Stimulated activated CD4-positive, alpha-beta T cell treated with anti-CD3 and anti-CD28 coated beads, Interleukin-15, amount 100 ng/mL, for 48 hours (primary cell): ENCODE results near the gene TBC1D5.

Source experiments
- DNase-seq, 2 donors: peaks; one replicate each; pipeline ENCODE4 v3.0.0-alpha.2; 2020; ENCODE audit warnings: low read depth in 2 of 2

TBC1D5 gene

DNA sequence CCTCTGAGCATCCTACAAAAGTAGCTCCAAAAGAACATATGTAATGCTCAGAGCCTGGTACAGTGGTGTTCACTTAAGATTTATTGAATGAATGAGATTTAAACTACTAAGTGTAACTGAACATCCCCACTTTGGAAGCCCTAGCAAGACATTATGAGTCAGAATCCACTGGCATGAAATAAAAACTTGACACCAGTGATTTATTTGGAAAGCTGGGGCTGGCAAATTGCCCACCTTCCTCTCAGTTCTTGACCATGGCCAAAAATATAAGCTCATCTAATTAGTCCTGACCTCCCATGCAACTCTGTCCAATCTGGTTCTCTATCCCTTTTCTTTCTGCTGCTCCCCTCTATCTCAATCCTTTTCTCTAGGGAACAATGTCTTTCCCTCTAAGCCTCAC is 439.7 kb downstream of the TBC1D5 start:
- DNase-seq = no peak

DNA sequence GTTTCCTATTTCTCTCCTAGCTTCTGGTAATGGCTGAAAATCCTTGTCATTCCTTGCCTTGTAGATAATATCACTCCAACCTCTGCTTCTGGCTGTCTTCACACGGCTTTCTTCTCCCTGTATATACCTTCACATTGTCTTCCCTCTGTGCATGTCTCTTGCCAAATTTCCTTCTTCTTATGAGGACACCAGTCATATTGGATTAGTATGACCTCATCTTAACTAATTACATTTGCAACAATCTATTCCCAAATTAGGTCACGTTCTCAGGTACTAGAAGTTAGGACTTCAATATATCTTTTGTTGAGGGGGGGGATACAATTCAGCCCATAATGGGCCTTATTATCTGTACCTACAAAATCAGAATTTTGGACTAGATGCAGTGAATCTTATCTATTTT is 440.3 kb downstream of the TBC1D5 start:
- DNase-seq = no peak

DNA sequence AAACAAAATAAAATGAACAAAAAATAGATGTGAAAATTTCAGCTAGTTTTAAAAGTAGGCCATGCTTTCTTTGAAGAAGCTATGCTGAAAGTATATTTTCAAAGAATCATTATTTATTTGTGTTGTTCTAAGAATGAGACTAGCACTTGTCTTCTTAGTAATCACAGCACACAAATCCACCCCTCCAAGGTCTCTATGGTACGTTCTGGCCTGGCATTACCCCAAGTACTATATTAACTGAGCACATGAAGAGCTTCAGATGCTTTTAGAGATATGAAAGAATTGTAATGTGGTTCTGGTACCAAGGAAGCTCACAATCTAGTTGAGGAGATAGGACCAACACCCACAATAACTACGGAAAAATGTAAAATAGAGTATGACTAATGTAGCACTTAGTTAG is 441.2 kb downstream of the TBC1D5 start:
- no peak for DNase-seq

DNA sequence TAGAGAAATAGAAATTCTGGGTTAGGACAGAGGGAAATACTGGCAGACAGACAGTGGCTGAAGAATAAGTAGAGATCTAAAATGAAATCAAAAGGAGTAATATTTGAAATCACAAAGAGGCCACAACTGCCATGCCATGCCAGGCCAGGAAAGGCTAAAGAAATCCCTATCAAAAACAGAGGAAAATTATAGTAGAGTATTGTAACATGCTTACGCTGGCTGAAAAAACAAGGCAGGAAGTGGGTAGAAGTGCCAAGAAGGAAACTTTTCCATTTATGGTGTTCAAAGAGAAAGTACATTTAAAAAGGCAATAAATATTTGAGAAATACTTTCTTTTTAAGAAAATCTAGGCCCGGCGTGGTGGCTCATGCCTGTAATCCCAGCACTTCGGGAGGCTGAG is 442.0 kb downstream of the TBC1D5 start:
- DNase-seq = no peak

DNA sequence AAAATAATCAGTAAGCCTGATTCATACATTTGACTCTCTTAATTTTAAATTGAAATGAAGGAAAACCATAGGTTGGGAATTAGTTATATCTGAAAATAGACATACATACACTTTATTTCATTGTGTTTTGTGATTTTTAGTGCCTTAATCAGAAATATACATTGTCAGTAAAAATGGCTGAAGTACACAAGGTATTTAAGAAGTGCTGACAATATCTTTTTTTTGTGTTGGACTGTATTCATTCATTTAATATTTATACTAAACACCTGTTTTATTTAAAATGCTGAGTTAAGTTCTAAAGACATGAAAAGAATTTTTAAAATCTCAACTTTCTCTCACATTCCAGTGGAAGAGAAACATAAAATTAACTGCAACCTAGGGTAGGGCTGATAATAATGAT is 444.4 kb downstream of the TBC1D5 start:
- DNase-seq = no peak

DNA sequence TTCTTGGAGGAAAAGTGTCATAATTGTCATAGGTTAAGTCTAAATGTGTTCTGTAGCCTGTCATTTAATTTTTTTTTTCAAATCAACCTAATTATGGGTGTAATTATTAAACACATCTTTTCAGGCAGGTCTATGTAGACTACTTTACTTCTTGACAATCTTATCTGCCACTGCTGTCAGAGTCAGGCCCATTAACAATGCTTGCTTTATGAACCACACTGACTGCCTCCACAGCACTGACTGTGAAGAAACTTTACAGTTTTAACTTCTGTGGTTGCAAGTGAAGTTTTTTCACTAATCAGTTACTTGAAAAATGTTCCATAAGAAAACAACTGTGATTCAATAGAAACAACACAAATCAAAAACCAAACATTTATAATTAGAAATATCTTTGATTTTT is 449.9 kb downstream of the TBC1D5 start:
- no peak for DNase-seq

DNA sequence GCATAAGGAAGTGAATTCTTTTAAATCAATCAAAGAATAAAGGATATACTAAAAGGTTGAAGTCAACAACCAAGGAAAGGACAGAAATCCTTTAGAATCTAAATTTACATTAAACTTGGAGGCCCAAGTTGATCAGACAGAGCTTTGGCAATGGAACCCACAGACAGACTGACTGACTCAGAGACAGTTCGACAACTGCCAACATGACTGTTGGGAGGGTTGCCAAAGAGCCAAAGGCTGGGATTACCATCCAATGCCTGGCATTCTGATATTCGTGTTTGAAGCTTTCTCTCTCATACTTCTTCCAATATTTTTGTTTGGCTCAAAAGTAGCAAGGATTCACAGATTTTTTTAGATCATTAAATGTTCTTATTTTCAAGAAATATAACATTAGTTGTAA is 451.5 kb downstream of the TBC1D5 start:
- no peak for DNase-seq

DNA sequence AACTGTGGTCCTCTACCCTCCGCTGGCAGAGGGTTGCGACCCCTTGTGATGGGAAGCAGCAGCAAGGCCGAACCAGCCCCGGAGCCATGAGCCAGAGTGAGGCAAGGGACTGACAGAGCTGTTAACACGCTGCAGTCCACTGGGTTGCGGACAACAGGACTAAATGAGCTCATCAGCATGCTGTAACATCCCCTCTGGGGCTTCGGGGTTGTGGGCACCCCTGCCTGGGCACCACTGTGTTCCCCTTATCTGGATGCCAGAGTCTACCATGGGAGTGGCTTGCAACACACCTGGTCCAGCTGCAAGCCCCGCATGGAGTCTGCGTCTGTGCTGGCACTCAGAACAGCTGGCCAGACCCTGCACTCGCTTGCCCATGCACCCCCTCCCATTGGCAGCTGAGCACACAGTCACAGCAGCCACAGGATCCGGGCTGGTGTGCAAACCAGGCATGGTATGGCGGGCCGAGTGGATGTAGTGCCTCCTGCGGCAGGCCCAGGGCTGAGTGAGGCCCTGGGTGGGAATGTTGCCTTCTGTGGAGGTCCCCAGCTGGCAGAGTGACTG is 453.5 kb downstream of the TBC1D5 start:
- no peak for DNase-seq

DNA sequence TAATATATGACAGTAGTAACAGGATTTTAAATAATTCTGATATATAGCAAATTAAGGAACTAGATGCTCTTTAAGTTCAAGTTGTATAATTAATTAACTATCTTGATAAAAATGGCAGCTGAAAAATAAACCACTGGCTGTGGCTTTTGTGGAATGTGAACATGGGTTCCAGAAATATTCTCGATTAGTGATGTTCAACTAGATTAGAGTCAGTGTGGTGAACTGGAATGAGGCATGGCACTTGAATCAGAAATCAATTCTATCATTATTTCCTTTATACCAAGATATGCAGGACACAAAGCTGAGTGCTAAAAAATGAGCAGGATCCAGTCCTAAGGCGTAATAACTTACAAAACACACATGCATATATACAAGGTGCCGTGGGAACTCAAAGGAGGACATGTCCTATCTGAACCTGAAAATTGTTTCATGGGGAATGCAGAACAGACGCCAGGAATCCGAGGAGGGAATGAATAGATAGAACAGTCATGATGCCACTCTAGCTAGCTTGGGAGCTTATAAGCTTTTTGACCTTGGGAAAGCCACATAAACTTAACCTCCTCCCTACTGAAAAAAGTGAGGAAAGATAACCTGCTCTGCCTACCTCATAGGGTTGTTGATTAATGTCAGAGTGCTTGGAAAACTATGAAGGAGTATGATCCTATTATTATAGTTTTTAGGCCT is 455.3 kb downstream of the TBC1D5 start:
- DNase-seq = no peak

DNA sequence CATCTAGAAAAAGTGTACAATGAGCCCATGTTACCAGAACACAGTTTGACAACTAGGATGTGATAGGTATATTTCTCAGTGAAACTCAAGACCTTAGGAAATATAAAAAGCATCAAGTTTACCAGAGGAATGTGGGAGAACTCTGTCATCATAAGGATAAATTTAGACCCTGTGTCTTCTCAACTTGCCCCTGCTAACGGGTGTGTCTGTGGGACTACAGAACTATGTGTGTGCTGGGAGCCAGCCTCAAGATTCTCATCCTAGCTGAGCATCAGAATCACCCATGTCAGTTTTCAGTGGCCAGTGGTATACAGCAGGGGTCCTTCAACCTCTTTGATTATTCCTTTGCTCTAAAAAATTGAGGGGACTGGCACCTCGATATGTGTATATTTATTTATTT is 464.4 kb downstream of the TBC1D5 start:
- no peak for DNase-seq

DNA sequence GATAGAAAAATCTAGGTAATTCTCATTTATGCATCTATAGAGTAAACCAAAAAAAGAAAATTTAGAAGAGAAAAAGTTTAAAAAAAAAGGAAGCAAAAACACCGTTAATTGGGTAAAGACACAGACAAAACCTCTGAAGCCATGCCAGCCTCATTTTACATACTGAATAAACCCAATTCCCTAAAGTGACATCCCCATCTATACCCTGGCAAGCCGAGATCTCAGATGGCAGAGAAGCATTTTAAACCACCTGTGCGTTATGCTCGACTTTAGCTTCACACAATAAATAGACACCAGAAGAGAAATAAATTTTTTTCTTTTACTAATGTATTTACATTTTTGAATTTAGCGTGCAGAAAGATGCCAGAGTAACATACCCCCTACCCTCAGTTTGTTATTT is 475.6 kb downstream of the TBC1D5 start:
- no peak for DNase-seq

DNA sequence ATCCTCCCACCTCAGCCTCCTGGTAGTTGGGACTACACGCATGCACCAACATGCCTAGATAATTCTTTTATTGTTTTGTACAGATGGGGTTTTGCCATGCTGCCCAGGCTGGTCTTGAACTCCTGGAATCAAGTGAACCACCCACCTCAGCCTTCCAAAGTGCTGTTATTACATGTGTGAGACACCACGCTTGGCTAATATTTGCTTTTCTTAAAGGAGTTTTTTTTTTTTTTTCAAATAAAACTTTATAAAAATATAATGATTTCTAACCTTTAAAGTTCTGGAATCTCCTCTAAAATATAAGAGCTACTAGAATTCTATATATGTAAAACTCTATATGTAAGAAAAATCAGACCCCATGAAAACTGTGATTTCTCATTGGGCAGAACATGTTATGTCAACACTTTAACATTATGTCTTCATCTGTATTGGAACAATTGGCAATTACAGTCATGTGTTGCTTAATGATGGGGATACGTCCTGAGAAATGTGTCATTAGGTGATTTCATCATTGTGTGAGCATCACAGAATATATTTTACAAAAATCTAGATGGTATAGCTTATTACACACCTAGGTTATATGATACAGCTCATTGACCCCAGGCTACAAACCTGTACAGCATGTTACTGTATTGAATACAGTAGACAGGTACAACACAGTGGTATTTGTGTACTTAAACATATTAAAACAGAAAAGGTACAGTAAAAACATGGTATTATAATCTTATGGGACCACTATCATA is 480.6 kb downstream of the TBC1D5 start:
- no peak for DNase-seq

DNA sequence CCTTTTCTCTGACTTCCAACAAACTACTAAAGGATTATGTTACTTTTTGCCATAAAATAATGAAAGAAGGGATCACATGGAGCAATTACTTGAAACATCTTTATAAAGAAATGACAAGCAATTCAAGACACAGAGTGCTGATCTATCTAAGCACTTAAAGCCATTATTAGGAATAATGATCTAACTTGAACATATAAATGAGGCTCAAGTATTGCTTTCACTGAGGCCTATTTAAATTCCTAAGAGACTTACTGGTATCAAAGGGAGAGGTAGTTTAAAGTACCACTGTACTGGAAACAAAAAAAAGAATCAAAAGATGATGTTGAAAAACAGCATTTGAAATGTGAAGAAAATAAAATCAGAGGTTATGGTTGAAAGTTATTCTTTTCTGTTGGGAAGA is 482.2 kb downstream of the TBC1D5 start:
- DNase-seq = no peak

DNA sequence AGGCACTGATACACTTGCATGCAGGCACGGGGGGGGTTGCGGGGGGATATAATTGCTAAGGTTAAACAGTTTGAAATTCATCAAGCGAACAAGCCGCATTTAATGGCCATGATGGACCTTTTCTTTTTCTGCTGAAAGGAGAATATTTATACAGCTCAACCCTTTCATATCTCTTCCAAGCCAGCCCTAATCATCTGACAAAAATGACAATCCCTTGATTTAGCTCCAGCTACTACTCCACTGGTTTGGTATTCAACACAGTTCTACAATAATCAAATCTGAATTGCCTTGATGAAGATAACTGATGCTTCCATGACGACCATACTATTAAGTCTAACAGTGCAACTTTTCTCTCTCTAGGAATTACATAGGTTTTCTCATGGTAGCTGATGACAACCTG is 482.7 kb downstream of the TBC1D5 start:
- no peak for DNase-seq

DNA sequence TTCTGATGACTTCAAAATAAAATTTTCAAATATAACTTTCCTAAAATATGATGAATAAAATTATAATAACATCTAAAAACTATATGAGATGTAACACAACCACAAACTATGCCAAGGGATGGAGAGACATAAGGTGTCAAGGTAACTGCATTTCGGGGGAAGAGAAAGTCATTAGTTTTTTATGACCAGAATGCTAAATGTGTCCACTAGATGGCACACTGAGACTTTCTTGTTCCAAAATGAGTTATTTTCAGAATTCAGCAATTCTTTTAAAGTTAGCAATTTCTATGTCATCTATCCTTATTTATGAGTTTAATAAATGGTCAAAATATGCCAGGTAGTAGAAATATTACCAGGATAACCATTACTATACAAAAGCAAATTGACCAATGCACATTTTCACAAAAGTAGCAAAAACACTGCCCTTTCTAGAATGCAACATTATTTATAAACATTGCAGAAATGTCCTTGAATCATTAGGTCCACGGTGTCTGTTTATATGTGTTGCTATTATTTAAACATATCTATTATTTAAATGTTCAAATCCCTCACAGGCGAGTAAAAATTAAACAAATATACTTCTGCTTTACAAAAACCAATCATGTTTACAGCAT is 483.5 kb downstream of the TBC1D5 start:
- peak in 1 of 2 donors; percentile 4 for DNase-seq

DNA sequence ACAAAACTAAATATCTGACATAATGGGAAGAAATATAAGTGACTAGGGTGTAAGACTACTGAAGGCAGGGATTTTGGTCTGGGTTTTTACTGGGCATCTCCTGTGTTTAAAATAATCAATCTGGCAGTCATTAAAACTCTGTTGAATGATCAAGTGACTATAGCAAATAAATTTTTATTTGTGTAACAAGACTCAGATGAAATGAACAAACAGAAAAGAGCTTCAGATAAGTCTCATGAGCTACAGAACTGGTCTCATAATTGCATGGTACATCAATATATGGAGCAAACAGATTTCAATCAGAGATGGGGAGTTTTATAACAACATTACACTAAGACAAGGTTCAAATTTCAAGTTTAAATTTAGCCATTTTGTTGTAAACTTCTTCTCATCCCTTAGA is 485.2 kb downstream of the TBC1D5 start:
- no peak for DNase-seq

DNA sequence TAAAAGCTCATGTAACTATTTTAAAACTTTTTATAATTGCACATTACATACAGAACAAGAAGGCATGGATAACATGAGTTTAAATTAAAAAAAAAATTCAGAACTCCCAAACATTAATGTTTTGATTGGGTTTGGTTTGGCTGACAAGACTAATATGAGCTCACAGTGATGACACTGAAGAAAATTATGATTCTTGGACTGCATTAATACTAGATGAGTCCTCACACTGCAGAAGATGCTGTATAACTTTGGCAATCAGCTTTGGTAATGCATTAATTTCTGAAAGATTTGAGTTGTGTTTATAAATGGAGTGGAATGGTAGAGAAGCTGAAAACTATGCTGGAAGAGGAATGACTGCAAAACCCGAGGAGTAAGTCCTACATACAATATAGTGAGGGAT is 498.8 kb downstream of the TBC1D5 start:
- no peak for DNase-seq

DNA sequence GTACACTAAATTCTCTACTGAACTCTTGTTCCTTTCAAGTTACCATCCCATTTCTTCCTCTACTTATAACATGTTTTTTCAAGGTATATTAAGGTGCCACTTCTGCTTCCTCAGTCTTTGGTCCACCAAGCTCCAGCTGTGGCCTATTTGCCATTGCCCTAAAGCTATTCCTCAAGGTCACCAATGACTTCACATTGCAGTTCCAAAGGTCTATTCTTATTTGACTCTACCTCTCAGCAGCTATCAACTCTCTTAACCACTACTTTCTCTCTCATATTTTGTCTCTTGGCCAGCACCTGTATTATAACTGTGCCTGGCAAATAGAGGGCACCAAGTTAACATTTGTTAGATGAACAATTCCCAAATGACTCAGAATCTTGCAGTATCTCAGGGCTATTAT is 503.0 kb downstream of the TBC1D5 start:
- no peak for DNase-seq

DNA sequence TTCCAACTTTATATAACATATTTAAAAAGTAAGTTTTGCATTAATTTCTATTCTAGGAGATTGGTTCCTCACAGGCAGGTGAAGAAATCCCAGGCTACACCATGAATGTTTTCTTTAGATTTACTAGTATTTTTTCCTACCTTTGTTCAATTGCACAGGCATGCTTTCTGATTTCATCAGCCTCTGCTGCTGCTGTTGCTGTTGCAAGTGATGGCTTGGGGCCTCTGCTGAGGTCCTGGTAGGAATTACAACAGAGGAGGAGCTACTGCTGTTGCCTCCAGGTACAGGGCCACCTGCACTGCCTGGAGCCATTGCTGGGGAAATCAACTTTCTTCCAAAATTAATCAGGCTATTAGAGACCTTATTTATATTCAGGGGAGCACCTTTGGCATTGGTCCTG is 504.4 kb downstream of the TBC1D5 start:
- DNase-seq = no peak

DNA sequence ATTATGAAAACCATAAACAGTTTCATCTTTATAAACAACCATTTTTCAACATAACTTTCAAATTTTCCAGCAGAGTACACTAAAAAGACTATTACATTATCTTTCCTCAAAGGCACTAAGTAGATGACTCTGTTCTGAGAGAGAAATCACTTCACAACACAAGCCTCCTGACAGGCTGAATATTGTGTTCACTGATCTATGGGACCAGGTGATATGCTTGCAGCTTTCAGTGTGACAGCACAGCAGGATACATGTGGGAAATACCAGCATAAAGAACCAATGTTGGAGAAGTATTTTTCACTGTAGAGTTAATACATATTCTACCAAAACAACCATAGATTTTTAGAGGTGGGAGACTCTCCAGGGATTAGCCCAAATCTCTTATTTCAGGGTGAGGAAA is 507.1 kb downstream of the TBC1D5 start:
- DNase-seq = no peak

DNA sequence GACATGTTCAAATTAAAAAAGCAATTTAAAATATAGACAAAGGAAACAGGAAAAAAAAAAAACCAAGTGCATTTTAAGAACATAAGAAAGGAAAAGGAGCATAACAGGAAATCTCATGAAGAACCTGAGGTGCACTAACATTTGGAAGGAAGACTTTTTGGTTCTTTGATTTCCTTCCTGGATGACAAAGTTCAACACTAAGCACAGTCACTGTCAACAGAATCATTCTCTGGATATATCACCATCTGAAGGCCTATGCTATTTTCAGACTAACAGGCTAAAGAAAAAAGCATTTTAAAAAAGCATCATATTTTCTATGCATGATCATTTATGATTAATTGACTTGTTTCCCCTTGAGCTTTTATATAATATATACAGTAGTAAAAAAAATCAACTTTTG is 508.0 kb downstream of the TBC1D5 start:
- no peak for DNase-seq

DNA sequence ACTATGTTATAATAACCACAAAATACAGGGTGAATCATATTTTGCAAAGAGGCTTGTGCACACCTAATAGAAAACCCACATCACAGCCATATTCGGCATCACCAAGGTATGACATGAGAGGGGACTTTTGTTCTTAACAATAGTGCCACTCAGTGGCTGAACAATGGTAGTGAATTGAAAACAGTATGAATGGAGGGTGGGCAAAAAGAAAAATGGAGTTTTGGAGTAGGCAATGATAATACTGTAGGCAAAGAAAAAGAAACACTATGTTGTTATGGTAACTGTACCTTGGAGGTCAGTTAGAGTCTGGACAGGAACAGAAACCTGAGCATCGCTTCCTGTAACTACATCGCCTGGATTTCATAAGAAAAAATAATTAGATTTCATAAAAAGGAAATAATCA is 509.0 kb downstream of the TBC1D5 start:
- DNase-seq = peak; percentile 4 to 11

DNA sequence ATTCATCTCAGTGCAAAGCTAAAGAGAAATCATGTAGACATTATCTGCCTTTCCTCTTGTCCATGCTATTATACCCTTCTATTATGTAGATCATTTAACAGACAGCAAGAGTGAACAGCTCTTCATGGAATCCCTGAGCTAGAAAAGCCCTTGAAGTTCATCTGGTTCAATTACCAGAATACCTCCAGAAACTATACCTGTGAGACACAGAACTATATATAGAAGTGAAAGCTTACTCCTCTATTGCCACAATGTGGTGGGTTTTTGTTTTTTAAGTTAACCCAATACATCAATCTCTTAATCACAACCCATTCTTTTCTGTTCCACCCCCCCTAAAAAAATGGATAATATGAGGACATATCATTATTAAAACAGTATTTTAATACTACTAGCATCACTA is 510.0 kb downstream of the TBC1D5 start:
- no peak for DNase-seq
